ENCODE data around the gene BAG1.

GRCh38 chr9:33242609-33243134, 21.8 kb downstream of the BAG1 start:
- TF ChIP-seq CTCF (IDR thresholded peaks at IDR 0.05; ENCODE audit: insufficient read depth, low read depth, low read length) (no peak), EZH2 (IDR thresholded peaks at IDR 0.05; ENCODE audit: insufficient read depth, low read length) (no peak)

Data from astrocyte (in vitro differentiated cells and primary cell).